ENCODE measurements around the gene RGS19.

The RGS19 gene

GRCh38 chr20:64076061-64076997, 3.0 kb downstream of the RGS19 start:
- no peak for DNase-seq

- no peak for DNase-seq
Measured at GRCh38 chr20:64075556-64075955, 3.8 kb downstream of the RGS19 start.

- DNase-seq: no peak
Measured at GRCh38 chr20:64074963-64075362, 4.4 kb downstream of the RGS19 start.

- no peak for DNase-seq
Measured at GRCh38 chr20:64074184-64074789, 5.0 kb downstream of the RGS19 start.

GRCh38 chr20:64073476-64074183, 5.7 kb downstream of the RGS19 start:
- DNase-seq: no peak

GRCh38 chr20:64072498-64073063, 6.7 kb downstream of the RGS19 start:
- no peak for DNase-seq

GRCh38 chr20:64071341-64072332, 7.7 kb downstream of the RGS19 start:
- no peak for DNase-seq

GRCh38 chr20:64070244-64070993, 8.9 kb downstream of the RGS19 start:
- no peak for DNase-seq

- no peak for DNase-seq
Measured at GRCh38 chr20:64069614-64070243, 9.6 kb downstream of the RGS19 start.

- DNase-seq: no peak
Measured at GRCh38 chr20:64069209-64069613, 10.1 kb downstream of the RGS19 start.

GRCh38 chr20:64068386-64069208, 10.7 kb downstream of the RGS19 start:
- no peak for DNase-seq

- DNase-seq: no peak
Measured at GRCh38 chr20:64067733-64068307, 11.5 kb downstream of the RGS19 start.

- DNase-seq: no peak
Measured at GRCh38 chr20:64067005-64067632, 12.2 kb downstream of the RGS19 start.

- DNase-seq: no peak
Measured at GRCh38 chr20:64065974-64066343, 13.4 kb downstream of the RGS19 start.

GRCh38 chr20:64065062-64065973, 14.0 kb downstream of the RGS19 start:
- DNase-seq: no peak

GRCh38 chr20:64064145-64064698, 15.1 kb downstream of the RGS19 start:
- DNase-seq: no peak

GRCh38 chr20:64063389-64064144, 15.8 kb downstream of the RGS19 start:
- DNase-seq: no peak

Data from activated CD4-positive, alpha-beta T cell treated with anti-CD3 and anti-CD28 coated beads for 1 hour (primary cell).